Bronchial smooth muscle cell (primary cell): ENCODE data around the gene PEX16. TPM values are rescaled to one million over a fixed set of nuclear protein-coding genes. Genes with fewer than 3 reads are reported as not detected.

ENCODE experiments used
- total RNA-seq: library from RNA; depleted of rRNA; stranded (reverse); fragments of >200 nt; gene quantifications from 2 replicates; pipeline ENCODE4 v1.2.1, GENCODE V29; 2014

Gene PEX16
- 32.3 and 33.5 TPM in 2 replicates for total RNA-seq

DNA sequence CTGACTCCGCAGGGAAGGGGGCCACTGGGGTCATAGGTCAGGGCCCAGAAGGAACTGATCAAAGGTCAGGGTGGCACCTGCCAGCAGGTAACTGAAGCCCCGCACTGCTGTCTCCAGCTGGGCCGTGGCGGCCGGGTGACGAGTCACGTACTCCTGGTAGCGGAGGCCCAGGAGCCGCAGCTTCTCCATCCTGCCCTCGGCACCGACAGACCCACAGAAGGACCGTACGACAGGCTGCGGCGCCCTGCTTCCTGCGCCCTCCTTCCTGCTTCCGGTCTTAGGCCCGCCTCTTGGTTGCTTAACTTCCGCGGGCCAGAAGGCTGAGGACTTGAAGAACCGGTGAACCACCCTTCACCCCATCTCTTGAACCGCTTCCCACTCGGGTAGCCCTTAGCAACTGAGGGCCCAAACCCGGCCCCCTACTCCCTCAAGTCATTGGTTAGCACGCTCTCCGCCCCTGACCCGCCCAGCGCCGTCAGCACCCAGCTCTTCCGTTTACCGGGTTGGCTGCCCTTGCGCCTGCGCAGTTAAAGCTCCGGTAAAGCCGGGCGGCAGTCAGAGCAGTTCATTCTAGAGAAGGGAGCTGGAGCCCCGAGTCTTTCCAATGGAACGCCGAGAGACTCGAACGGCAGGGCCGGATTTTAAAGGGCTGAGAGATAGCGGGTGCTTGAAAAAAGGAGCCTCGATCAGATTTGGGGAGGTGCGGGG lies at the start of gene PEX16:
Gene PEX16, minus strand, starts transcription at position 255 of the 708 bp plus-strand sequence. Its CDS starts 66 bp downstream, at position 189.

DNA sequence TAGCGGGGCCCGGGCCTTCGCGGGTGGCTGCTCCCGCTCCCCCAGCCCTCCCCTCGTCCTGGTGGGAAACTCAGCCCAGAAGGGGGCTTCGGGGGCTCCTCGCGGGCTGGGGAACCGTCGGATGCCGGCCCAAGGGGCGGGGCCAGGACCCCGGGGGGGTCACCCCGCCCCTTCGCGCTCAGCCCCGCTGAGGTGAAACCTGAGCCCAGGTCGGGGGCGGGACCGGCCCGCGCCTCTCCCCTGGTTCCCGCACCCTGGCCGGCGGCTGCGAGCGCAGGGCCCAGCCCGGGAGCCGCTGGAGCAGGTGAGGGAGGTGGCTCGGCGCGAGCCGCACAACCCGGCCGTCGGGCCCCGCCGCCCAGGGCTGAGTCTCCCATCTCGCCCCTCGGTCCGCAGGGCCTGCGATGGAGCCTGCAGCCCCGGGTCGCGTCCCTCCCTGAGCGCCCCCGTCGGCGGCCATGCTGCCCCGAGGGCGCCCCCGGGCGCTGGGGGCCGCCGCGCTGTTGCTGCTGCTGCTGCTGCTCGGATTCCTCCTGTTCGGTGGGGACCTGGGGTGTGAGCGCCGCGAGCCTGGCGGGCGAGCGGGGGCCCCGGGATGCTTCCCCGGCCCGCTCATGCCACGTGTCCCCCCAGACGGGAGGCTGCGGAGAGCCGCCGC lies 4.9 kb upstream of the PEX16 start, which contains the start of gene LARGE2:
Gene LARGE2, plus strand, starts transcription at position 232 of the 658 bp plus-strand sequence. Its CDS starts 227 bp downstream, at position 459.

DNA sequence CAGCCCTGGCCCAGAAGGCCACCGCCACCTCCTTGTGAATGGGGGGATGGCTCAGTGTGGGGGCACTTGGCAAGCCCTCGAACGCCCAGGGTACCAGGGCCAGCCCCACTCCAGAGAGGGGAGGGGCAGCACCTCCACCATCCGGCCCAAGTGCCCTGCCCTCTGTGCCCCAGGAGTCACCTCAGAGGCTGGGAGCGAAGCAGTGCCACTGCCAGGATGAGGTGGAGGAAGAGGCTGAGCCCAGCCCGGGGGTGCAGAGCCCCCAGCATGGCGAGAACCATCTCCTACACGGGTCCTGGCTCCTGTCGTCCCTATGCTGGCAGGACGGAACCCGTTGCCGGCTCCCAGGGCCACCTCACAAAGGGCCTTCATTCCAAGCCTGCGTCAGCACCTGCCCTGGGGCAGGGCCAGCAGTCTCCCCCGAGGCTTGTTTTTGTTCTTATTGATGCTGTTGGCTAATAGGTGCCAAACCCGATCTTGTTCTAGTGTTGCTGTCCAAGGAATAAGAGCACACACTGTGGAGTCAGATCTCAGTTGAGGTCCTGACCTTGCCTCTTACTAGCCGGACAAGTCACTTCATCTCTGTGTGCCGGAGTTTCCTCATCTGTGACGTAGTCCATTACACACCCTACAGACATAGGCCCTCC lies 10.6 kb downstream of the PEX16 start, which contains the start of gene FREY1:
Gene FREY1, minus strand, starts transcription at position 307 of the 647 bp plus-strand sequence. Its CDS starts 26 bp downstream, at position 281.

DNA sequence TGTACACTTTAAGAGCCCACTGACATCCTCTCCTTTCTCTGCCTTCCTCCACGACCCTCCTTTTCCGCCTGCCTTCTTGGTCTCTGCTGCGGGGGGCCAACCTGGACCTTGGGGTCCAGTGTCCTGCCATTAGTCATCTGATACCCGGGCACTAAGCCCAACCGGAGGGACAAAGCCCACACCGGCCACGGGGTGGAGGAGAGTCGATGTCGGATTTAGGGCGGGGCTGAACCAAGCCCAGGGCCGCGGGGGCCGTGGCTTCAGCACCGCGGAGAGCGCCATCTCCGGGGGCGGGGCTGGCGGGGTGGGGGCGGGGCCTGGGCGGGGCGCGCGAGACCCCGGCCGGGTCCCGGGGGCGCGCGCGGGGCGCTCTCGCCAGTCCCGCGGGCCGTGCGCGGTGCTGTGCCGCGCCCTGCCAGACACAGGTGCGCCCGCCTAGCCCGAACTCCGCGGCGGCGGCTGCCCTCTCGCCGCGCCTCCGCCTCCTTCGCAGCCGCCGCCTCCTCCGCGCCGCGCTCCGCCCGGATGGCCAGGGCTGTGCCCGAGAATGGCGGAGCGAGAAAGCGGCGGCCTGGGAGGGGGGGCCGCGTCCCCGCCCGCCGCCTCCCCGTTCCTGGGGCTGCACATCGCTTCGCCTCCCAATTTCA lies 32.3 kb downstream of the PEX16 start, which contains the start of gene MAPK8IP1:
Gene MAPK8IP1, plus strand, starts transcription at position 378 of the 647 bp plus-strand sequence. Its CDS starts 170 bp downstream, at position 548.

Other genes starting within 250 kb of the PEX16 start
- 5.0 and 5.1 TPM in 2 replicates for gene SLC35C1, start 112.7 kb downstream of the PEX16 start, total RNA-seq
- 12.9 and 18.4 TPM in 2 replicates for gene CRY2, start 70.4 kb downstream of the PEX16 start, total RNA-seq
- gene MAPK8IP1, start 32.2 kb downstream of the PEX16 start, total RNA-seq: 9.4 and 9.5 TPM in 2 replicates
- 1.2 and 2.2 TPM in 2 replicates for gene FREY1, start 10.6 kb downstream of the PEX16 start, total RNA-seq
- gene LARGE2, start 4.8 kb upstream of the PEX16 start, total RNA-seq: under 0.01 TPM in 1 of 2 replicates, not detected in the other
- 9.0 and 9.6 TPM in 2 replicates for gene PHF21A, start 203.6 kb upstream of the PEX16 start, total RNA-seq